Psoas muscle (tissue), 8 donors: Measurements from ENCODE around the gene SERPINB4. TPM values are rescaled to one million over a fixed set of nuclear protein-coding genes. Genes with fewer than 3 reads are reported as not detected.

ENCODE experiments used
- ATAC-seq, 4 donors: fragments of 200-7000 bp; cut with Tn5 transposase; one replicate each; pipeline ENCODE4 v1.9.1; 2020; ENCODE audit warnings: moderate library complexity in 3 of 4, mild to moderate bottlenecking in 2 of 4
- DNase-seq, 2 donors: peaks; one replicate each; pipeline ENCODE4 v3.0.0-alpha.2; 2020
- H3K27ac ChIP-seq: fragments of 200-600 bp; one replicate; pipeline ENCODE4 v1.8.0; 2022
- H3K27me3 ChIP-seq, 3 donors: fragments of 200-600 bp in 1 of 3; one replicate each; pipeline versions ENCODE4 v1.6.1 to v1.8.0; 2013 to 2022; ENCODE audit warnings: low read length in 2 of 3, mild to moderate bottlenecking in 2 of 3, moderate library complexity in 1 of 3; ENCODE audit not compliant: insufficient read depth in 3 of 3
- H3K36me3 ChIP-seq, 2 donors: fragments of 200-600 bp in 1 of 2; one replicate each; pipeline versions ENCODE4 v1.6.1 to v1.8.0; 2013 to 2022; ENCODE audit warnings: low read depth in 1 of 2, mild to moderate bottlenecking in 1 of 2, moderate library complexity in 1 of 2; ENCODE audit not compliant: insufficient read depth in 1 of 2
- H3K4me1 ChIP-seq: fragments of 200-600 bp; one replicate; pipeline ENCODE4 v1.8.0; 2022
- H3K4me3 ChIP-seq: fragments of 200-600 bp; one replicate; pipeline ENCODE4 v1.8.0; 2022; ENCODE audit warnings: mild to moderate bottlenecking
- H3K9me3 ChIP-seq: fragments of 200-600 bp; one replicate; pipeline ENCODE4 v1.8.0; 2022
- CTCF ChIP-seq: fragments of 200-600 bp; IDR thresholded peaks from one replicate; pipeline ENCODE4 v1.8.0; 2022; ENCODE audit warnings: antibody characterized with exemption
- whole genome bisulfite sequencing, 3 donors: extraction: QIAGEN DNeasy Blood & Tissue Kit; methylation state at CpG; one replicate each; pipeline versions ENCODE4 v1.1.6 to v1.1.7; 2013; 5-methylcytosine and 5-hydroxymethylcytosine counted together
- intact Hi-C, 2 donors: fragments of 100-400 bp; cut with DNase I; formaldehyde crosslinking; loops; one replicate each; pipeline versions ENCODE4 v1.11.0 to v1.14.2; 2022
- polyA plus RNA-seq, 3 donors: library from polyadenylated mRNA; stranded (reverse); fragments of 200-250 nt; gene quantifications; one replicate each; pipeline ENCODE4 v1.2.3, GENCODE V29; 2013
- total RNA-seq, 4 donors: library from RNA; stranded (reverse); fragmentation: NEBNext Ultra II Directional in 2 of 4; extraction: Animal tissue kit (Norgen Biotek cat#: 25700) in 2 of 4; gene quantifications; one replicate each; pipeline versions ENCODE4 v1.2.1 to v1.2.4, GENCODE V29; 2021 to 2023
- donor health status: healthy with polysubstance abuse.
- donor health status: DM: no; HTN: no; CAD: no; lungs with moderate emphysema.
- donor health status: Bipolar disorder and iron deficiency.
- donor health status: healthy.
- donor health status: DM: yes; HTN: yes; CAD: no.
- donor health status: DM: no; HTN: no; CAD: no.
- donor health status: DM: no; HTN: no; CAD: no.
- donor health status: DM: yes; HTN: yes; CAD: no.

The SERPINB4 gene
- total and polyA plus RNA-seq, 7 donors = 0.04 TPM; not detected in 6

GRCh38 chr18:63626431-63626830 lies 17.6 kb downstream of the SERPINB4 start:
- Histone ChIP-seq H3K4me1 (no peaks in the 10 kb centered on the region), H3K4me3 (no peak overlapping the region), H3K36me3 (no peaks in the 10 kb centered on the region), H3K27ac (no peak overlapping the region), H3K27me3 (no peaks in the 10 kb centered on the region), H3K9me3 (peaks cover 12% of the 10 kb centered on the region)
- ATAC-seq (no peak), DNase-seq (no peak)
- intact Hi-C loops = no loop called here
- 59 to 72% (median 69%) methylated on average over 4 of the region's 4 CpGs for WGBS, 3 donors
- no peak for TF ChIP-seq CTCF

GRCh38 chr18:63624863-63625262 lies 19.2 kb downstream of the SERPINB4 start:
- ATAC-seq = no peak
- H3K9me3 ChIP-seq = no peaks in the 10 kb centered on the region
- intact Hi-C loops = no loop called here

GRCh38 chr18:63619661-63620060 lies 24.4 kb downstream of the SERPINB4 start:
- Histone ChIP-seq H3K36me3 (no peaks in the 10 kb centered on the region), H3K4me3 (no peak overlapping the region), H3K4me1 (no peaks in the 10 kb centered on the region), H3K9me3 (no peaks in the 10 kb centered on the region), H3K27ac (no peak overlapping the region), H3K27me3 (no peaks in the 10 kb centered on the region)
- no peak for DNase-seq
- WGBS, 3 donors = 78 to 89% (median 86%) methylated on average over 3 of the region's 3 CpGs
- no peak for TF ChIP-seq CTCF
- intact Hi-C loops = no loop called here
- no peak for ATAC-seq

More at GRCh38 chr18:63624863-63625262, 19.2 kb downstream of the SERPINB4 start:
- TF ChIP-seq CTCF = no peak
- Histone ChIP-seq H3K4me3 (no peak overlapping the region), H3K4me1 (no peaks in the 10 kb centered on the region), H3K27me3 (no peaks in the 10 kb centered on the region), H3K36me3 (no peaks in the 10 kb centered on the region), H3K27ac (no peak overlapping the region)
- WGBS, 3 donors = 79 to 86% (median 83%) methylated on average over 3 of the region's 3 CpGs
- DNase-seq = no peak

- DNase-seq (no peak), ATAC-seq (no peak)
- H3K4me3 ChIP-seq = no peak overlapping the region
- no peaks in the 10 kb centered on the region for H3K4me1 ChIP-seq
- no peak for TF ChIP-seq CTCF
- intact Hi-C loops = no loop called here
- H3K27ac ChIP-seq = no peak overlapping the region
- no peaks in the 10 kb centered on the region for H3K36me3 ChIP-seq
- WGBS, 3 donors = 89 to 96% (median 94%) methylated on average over 2 of the region's 2 CpGs
- H3K9me3 ChIP-seq = no peaks in the 10 kb centered on the region
- H3K27me3 ChIP-seq = no peaks in the 10 kb centered on the region
Observed at GRCh38 chr18:63617915-63618234, 26.2 kb downstream of the SERPINB4 start.
